Endodermal cell (in vitro differentiated cells): ENCODE data around the gene C19orf53. TPM values are rescaled to one million over a fixed set of nuclear protein-coding genes. Genes with fewer than 3 reads are reported as not detected.
"Not testable (repeated sequence)": the region's sequence is repeated elsewhere in the genome, so short reads cannot be mapped to it uniquely, and the experiment has no call there.

Source experiments
- DNase-seq: peaks from one replicate; pipeline ENCODE4 v3.0.0-alpha.2; 2017
- H3K27ac ChIP-seq: 2 replicates; pipeline ENCODE4 v1.5.1; 2013; ENCODE audit warnings: mild to moderate bottlenecking, low read depth, low read length, moderate library complexity
- H3K27me3 ChIP-seq: 2 replicates; pipeline ENCODE4 v1.6.1; 2013; ENCODE audit warnings: mild to moderate bottlenecking, low read length, moderate library complexity; ENCODE audit not compliant: insufficient read depth, control insufficient read depth, poor library complexity, severe bottlenecking
- H3K36me3 ChIP-seq: 2 replicates; pipeline ENCODE4 v1.7.0; 2013; ENCODE audit warnings: mild to moderate bottlenecking, low read length, moderate library complexity; ENCODE audit not compliant: control insufficient read depth, insufficient read depth
- H3K4me1 ChIP-seq: one replicate; pipeline ENCODE4 v1.7.0; 2013; ENCODE audit warnings: low read length; ENCODE audit not compliant: control insufficient read depth, insufficient read depth
- H3K4me3 ChIP-seq: 2 replicates; pipeline ENCODE4 v1.5.1; 2013; ENCODE audit warnings: mild to moderate bottlenecking, low read length, moderate library complexity
- H3K9ac ChIP-seq: 2 replicates; pipeline ENCODE4 v1.6.1; 2013; ENCODE audit warnings: mild to moderate bottlenecking, low read length, moderate library complexity; ENCODE audit not compliant: poor library complexity, severe bottlenecking; ENCODE audit errors: extremely low read depth
- H3K9me3 ChIP-seq: 2 replicates; pipeline ENCODE4 v1.6.1; 2013; ENCODE audit warnings: mild to moderate bottlenecking, low read length, moderate library complexity; ENCODE audit not compliant: control insufficient read depth
- H3K27ac Mint-ChIP-seq: 2 replicates; pipeline ENCODE4 v1.8.0; 2020; ENCODE audit warnings: mixed read lengths
- H3K27me3 Mint-ChIP-seq: 2 replicates; pipeline ENCODE4 v1.8.0; 2021; ENCODE audit warnings: mild to moderate bottlenecking, mixed read lengths; ENCODE audit not compliant: insufficient read depth
- H3K36me3 Mint-ChIP-seq: 2 replicates; pipeline ENCODE4 v1.8.0; 2020; ENCODE audit warnings: low read depth, mixed read lengths
- H3K4me1 Mint-ChIP-seq: 2 replicates; pipeline ENCODE4 v1.8.0; 2020; ENCODE audit warnings: mixed read lengths
- H3K4me3 Mint-ChIP-seq: 2 replicates; pipeline ENCODE4 v1.8.0; 2020; ENCODE audit warnings: mild to moderate bottlenecking, moderate library complexity, mixed read lengths
- H3K9me3 Mint-ChIP-seq: 2 replicates; pipeline ENCODE4 v1.8.0; 2020; ENCODE audit warnings: mild to moderate bottlenecking, mixed read lengths
- CTCF ChIP-seq: fragments of 200-600 bp; sonication (generic); conservative IDR thresholded peaks from 2 replicates; pipeline ENCODE4 v1.5.0; 2021; ENCODE audit warnings: antibody characterized with exemption, mild to moderate bottlenecking
- WGBS, 2 experiments: methylation state at CpG; one replicate each; pipeline versions ENCODE4 v1.1.5 to v1.1.7; 2013; ENCODE audit warnings: missing lambda C conversion rate in 2 of 2, mixed read lengths in 1 of 2; ENCODE audit not compliant: insufficient coverage in 1 of 2, insufficient read length in 1 of 2; 5-methylcytosine and 5-hydroxymethylcytosine counted together
- total RNA-seq, 2 donors: library from RNA; stranded (reverse); fragmentation: NEBNext Ultra II Directional in 1 of 2; extraction: Animal tissue kit (Norgen Biotek cat#: 25700) in 1 of 2; gene quantifications; 2 replicates in 1 of 2; 3 replicates in 1 of 2; pipeline ENCODE4 v1.2.1, GENCODE V29; 2021

The C19orf53 gene
- total RNA-seq, 2 donors from 2014 or later: 106 to 114 TPM

DNA sequence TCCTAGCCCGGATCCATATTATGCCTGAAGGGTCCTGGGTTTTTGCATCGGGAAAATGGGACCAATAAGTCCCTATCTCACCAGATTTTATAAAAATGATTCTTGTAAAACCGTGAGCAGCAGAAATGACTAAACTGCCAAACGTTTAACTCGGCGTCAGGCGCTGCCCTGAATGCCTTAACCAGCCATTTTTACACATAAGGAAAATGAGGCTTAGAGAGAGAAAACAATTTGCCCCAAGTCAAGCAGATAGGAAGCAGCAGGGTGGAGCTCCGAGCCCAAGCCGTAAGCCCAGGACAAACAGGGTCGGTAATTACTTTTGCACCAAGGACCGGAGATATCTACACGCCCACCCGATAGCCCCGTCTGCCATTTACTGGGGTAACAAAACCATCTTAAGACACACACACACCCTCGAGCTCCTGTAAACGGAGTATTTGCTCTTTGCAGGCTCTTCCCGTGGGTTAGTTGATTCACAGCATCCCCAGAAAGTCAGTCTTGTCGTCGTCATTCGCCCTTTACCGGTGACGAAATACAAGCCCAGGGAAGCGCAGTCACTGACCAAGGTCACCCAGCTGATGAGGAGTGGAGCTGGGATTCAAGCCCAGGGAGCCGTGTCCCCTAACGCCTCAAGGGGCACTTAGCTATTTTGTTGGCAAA lies 26.0 kb upstream of the C19orf53 start:
- Histone ChIP-seq H3K27me3 (no peaks in the 10 kb centered on the region), H3K9ac (peak overlapping the region; percentile 94), H3K4me3 (peak overlapping the region; percentile 94), H3K36me3 (peaks cover 12% of the 10 kb centered on the region), H3K4me1 (no peaks in the 10 kb centered on the region), H3K27ac (no peak overlapping the region), H3K9me3 (peaks cover 8% of the 10 kb centered on the region)
- Mint-ChIP-seq H3K9me3 (peaks cover 8% of the 10 kb centered on the region), H3K27ac (peak overlapping the region; percentile 97), H3K4me1 (peaks cover 7% of the 10 kb centered on the region), H3K36me3 (peaks cover 16% of the 10 kb centered on the region), H3K4me3 (peak overlapping the region; percentile 83), H3K27me3 (no peaks in the 10 kb centered on the region)
- WGBS, 2 experiments: 0 to 6% methylated on average over 15 to 25 of the region's 25 CpGs
- peak; percentile 55 for DNase-seq
- no peak for TF ChIP-seq CTCF

GRCh38 chr19:13751436-13751835 lies 22.8 kb upstream of the C19orf53 start:
- Mint-ChIP-seq H3K9me3 (peaks cover 8% of the 10 kb centered on the region), H3K36me3 (peaks cover 36% of the 10 kb centered on the region), H3K4me3 (no peak overlapping the region), H3K27ac (no peak overlapping the region), H3K4me1 (peaks cover 7% of the 10 kb centered on the region), H3K27me3 (no peaks in the 10 kb centered on the region)
- 95% methylated on average over 16 of the region's 16 CpGs for WGBS, 2 experiments
- H3K27me3 ChIP-seq: no peaks in the 10 kb centered on the region
- no peaks in the 10 kb centered on the region for H3K4me1 ChIP-seq
- H3K9ac ChIP-seq: no peak overlapping the region
- H3K27ac ChIP-seq: no peak overlapping the region
- no peak for DNase-seq
- peaks cover 30% of the 10 kb centered on the region for H3K36me3 ChIP-seq
- TF ChIP-seq CTCF: no peak
- peaks cover 8% of the 10 kb centered on the region for H3K9me3 ChIP-seq
- H3K4me3 ChIP-seq: no peak overlapping the region

DNA sequence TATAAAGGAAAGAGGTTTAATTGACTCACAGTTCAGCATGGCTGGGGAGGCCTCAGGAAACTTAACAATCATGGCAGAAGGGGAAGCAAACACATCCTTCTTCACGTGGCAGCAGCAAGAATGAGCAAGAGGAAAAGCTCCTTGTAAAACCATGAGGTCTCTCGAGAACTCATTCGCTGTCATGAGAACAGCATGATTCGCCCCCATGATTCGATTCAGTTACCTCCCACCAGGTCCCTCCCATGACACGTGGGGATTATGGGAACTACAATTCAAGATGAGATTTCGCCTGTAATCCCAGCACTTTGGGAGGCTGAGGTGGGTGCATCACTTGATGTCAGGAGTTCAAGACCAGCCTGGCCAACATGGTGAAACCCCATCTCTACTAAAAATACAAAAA lies 20.6 kb upstream of the C19orf53 start:
- peaks cover 48% of the 10 kb centered on the region for H3K36me3 ChIP-seq
- not testable (repeated sequence) for H3K27me3 Mint-ChIP-seq, H3K4me1 Mint-ChIP-seq, H3K27me3 ChIP-seq, H3K9ac ChIP-seq, H3K4me3 Mint-ChIP-seq, DNase-seq, H3K4me3 ChIP-seq, H3K27ac ChIP-seq, H3K4me1 ChIP-seq, H3K9me3 Mint-ChIP-seq, H3K9me3 ChIP-seq, H3K27ac Mint-ChIP-seq
- WGBS, 2 experiments: 92 to 98% methylated on average over 7 of the region's 7 CpGs
- H3K36me3 Mint-ChIP-seq: peaks cover 56% of the 10 kb centered on the region

- Mint-ChIP-seq H3K36me3 (peaks cover 70% of the 10 kb centered on the region), H3K27ac (no peak overlapping the region), H3K4me3 (no peak overlapping the region), H3K27me3 (no peaks in the 10 kb centered on the region), H3K9me3 (no peaks in the 10 kb centered on the region), H3K4me1 (no peaks in the 10 kb centered on the region)
- 84 to 96% methylated on average over 9 of the region's 9 CpGs for WGBS, 2 experiments
- Histone ChIP-seq H3K9ac (no peak overlapping the region), H3K4me3 (no peak overlapping the region), H3K36me3 (peaks cover 65% of the 10 kb centered on the region), H3K27ac (no peak overlapping the region), H3K4me1 (no peaks in the 10 kb centered on the region), H3K27me3 (no peaks in the 10 kb centered on the region), H3K9me3 (no peaks in the 10 kb centered on the region)
- no peak for DNase-seq
- no peak for TF ChIP-seq CTCF
Measured at GRCh38 chr19:13756210-13756609, 18.0 kb upstream of the C19orf53 start.
